CD4-positive, alpha-beta T cell (primary cell): ENCODE results near the gene PHOSPHO1. TPM values are rescaled to one million over a fixed set of nuclear protein-coding genes. Genes with fewer than 3 reads are reported as not detected.
A peak's percentile ranks its signal among the peaks of the same experiment; 100 is the strongest.

Experiments
- ATAC-seq: fragments of 200-7000 bp; cut with Tn5 transposase; one replicate; pipeline ENCODE4 v1.10.0; 2022; ENCODE audit warnings: mild to moderate bottlenecking; ENCODE audit not compliant: poor library complexity
- CTCF ChIA-PET: fragments of 350-600 bp; sonication (Branson Sonifier 250); formaldehyde crosslinking; loops from one replicate; lab custom pipeline; 2021; ENCODE audit warnings: antibody characterized with exemption, inconsistent platforms; lab: Charles Lee
- POLR2A ChIA-PET: fragments of 350-600 bp; sonication (Branson Sonifier 250); formaldehyde crosslinking; loops from one replicate; lab custom pipeline; 2021; ENCODE audit warnings: antibody characterized with exemption, inconsistent platforms; lab: Charles Lee
- DNase-seq, 14 experiments: peaks; one replicate each; pipeline ENCODE4 v3.0.0-alpha.2; 2013 to 2020; ENCODE audit warnings: mixed read lengths in 2 of 14
- H3K27ac ChIP-seq, 2 donors: one replicate each; pipeline versions ENCODE4 v1.5.1 to v1.7.0; 2013; ENCODE audit warnings: low read length in 2 of 2, low read depth in 1 of 2, mild to moderate bottlenecking in 1 of 2
- H3K27me3 ChIP-seq, 2 experiments: 1 replicate in 1 of 2; 2 replicates in 1 of 2; pipeline versions ENCODE4 v1.6.1 to v1.7.0; 2013; ENCODE audit warnings: low read length in 2 of 2, control low read depth in 1 of 2, mild to moderate bottlenecking in 1 of 2, moderate library complexity in 1 of 2; ENCODE audit not compliant: insufficient read depth in 2 of 2, control insufficient read depth in 1 of 2
- H3K36me3 ChIP-seq: one replicate; pipeline ENCODE4 v1.6.1; 2013; ENCODE audit warnings: low read length, control low read depth; ENCODE audit not compliant: insufficient read depth
- H3K4me1 ChIP-seq: one replicate; pipeline ENCODE4 v1.6.1; 2013; ENCODE audit warnings: low read length, control low read depth; ENCODE audit not compliant: insufficient read depth
- H3K4me3 ChIP-seq: one replicate; pipeline ENCODE4 v1.5.1; 2013; ENCODE audit warnings: mild to moderate bottlenecking, low read length, moderate library complexity
- H3K9me3 ChIP-seq, 2 experiments: 1 replicate in 1 of 2; 2 replicates in 1 of 2; pipeline versions ENCODE4 v1.6.1 to v1.7.0; 2013; ENCODE audit warnings: low read length in 2 of 2, mild to moderate bottlenecking in 2 of 2, control low read depth in 1 of 2, moderate library complexity in 1 of 2; ENCODE audit not compliant: control insufficient read depth in 1 of 2, insufficient read depth in 1 of 2
- H3K27ac Mint-ChIP-seq: one replicate; pipeline ENCODE4 v1.8.0; 2020; ENCODE audit warnings: mixed read lengths
- H3K27me3 Mint-ChIP-seq: one replicate; pipeline ENCODE4 v1.8.0; 2021; ENCODE audit warnings: mixed read lengths
- H3K36me3 Mint-ChIP-seq: one replicate; pipeline ENCODE4 v1.8.0; 2021; ENCODE audit warnings: low read depth, mixed read lengths
- H3K4me1 Mint-ChIP-seq: one replicate; pipeline ENCODE4 v1.8.0; 2021; ENCODE audit warnings: low read depth, mixed read lengths
- H3K4me3 Mint-ChIP-seq: one replicate; pipeline ENCODE4 v1.8.0; 2020; ENCODE audit warnings: mild to moderate bottlenecking, mixed read lengths
- H3K9me3 Mint-ChIP-seq: one replicate; pipeline ENCODE4 v1.8.0; 2020; ENCODE audit warnings: mixed read lengths
- CTCF ChIP-seq: fragments of 200-600 bp; IDR thresholded peaks from one replicate; pipeline ENCODE4 v1.8.0; 2022; ENCODE audit warnings: antibody characterized with exemption, mild to moderate bottlenecking
- intact Hi-C, 2 experiments: fragments of 100-400 bp; cut with DNase I in 1 of 2; cut with micrococcal nuclease in 1 of 2; formaldehyde crosslinking; loops; one replicate each; pipeline versions ENCODE4 v1.15.1 to v1.9.0; 2023 to 2025; cut with DNase I, micrococcal nuclease
- total RNA-seq, 174 experiments: library from RNA in 2 of 174; stranded (reverse) in 2 of 174; gene quantifications; one replicate each; pipeline ENCODE4 v1.2.3 and lab custom pipeline; 2021 to 2026

The PHOSPHO1 gene
- total RNA-seq, 2 experiments from 2014 or later = not detected

- Histone ChIP-seq H3K27me3 (no peaks in the 10 kb centered on the region), H3K9me3 (no peaks in the 10 kb centered on the region), H3K36me3 (no peaks in the 10 kb centered on the region), H3K4me1 (peaks cover 23% of the 10 kb centered on the region), H3K4me3 (no peak overlapping the region), H3K27ac (no peak overlapping the region)
- ATAC-seq = no peak
- POLR2A ChIA-PET = interaction anchor here (0.7 kb wide), 1 partner anchor 9 kb away, joined by 3 read pairs; no protein-coding TSS in a partner anchor
- CTCF ChIA-PET = no interaction called here
- Mint-ChIP-seq H3K27me3 (peaks cover 10% of the 10 kb centered on the region), H3K4me3 (no peak overlapping the region), H3K36me3 (peaks cover 16% of the 10 kb centered on the region), H3K9me3 (no peaks in the 10 kb centered on the region), H3K27ac (no peak overlapping the region), H3K4me1 (peaks cover 28% of the 10 kb centered on the region)
- TF ChIP-seq CTCF = no peak
- intact Hi-C loops = loop anchor here in 1 of 2 experiments (10.0 kb wide), 1 partner anchor 209 kb away; no protein-coding TSS in a partner anchor
- DNase-seq = no peak
Measured at GRCh38 chr17:49195751-49196150, 34.8 kb downstream of the PHOSPHO1 start.

DNA sequence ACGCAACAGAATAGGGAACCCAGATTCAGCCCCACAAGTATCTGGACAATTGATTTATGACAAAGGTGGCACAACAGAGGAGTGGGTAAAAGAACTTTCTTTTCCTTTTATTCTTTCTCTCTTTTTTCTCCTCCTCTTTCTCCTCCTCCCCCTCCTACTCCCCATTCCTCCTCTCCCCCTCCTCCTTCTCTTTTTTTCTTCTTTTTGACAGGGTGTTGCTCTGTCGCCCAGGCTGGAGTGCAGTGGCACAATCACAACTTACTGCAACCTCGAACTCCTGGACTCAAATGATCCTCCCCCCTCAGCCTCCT, 36.3 kb downstream of the PHOSPHO1 start:
- ChIA-PET POLR2A (interaction anchor here (0.9 to 4.0 kb wide), 4 partner anchors 16 to 33 kb away, joined by 3 to 64 read pairs (median 40); partner anchors contain the start of genes ABI3 and GNGT2), CTCF (interaction anchor here (4.9 kb wide), 1 partner anchor 14 kb away, joined by 46 read pairs; no protein-coding TSS in a partner anchor)
- ATAC-seq = no peak
- H3K4me1 Mint-ChIP-seq = peaks cover 33% of the 10 kb centered on the region
- no peak for TF ChIP-seq CTCF
- H3K27me3 ChIP-seq = no peaks in the 10 kb centered on the region
- H3K27me3 Mint-ChIP-seq = peaks cover 10% of the 10 kb centered on the region
- no peak for DNase-seq
- H3K27ac ChIP-seq = no peak overlapping the region
- H3K36me3 Mint-ChIP-seq = peaks cover 16% of the 10 kb centered on the region
- peak overlapping the region; percentile 93 for H3K4me3 Mint-ChIP-seq
- peak overlapping the region; percentile 98 for H3K27ac Mint-ChIP-seq
- intact Hi-C loops = loop anchor here (5.0 to 10.0 kb wide), 3 partner anchors 211 to 302 kb away; partner anchors contain the start of gene ATP5MC1 (in 1 of the 2)
- peaks cover 25% of the 10 kb centered on the region for H3K4me1 ChIP-seq
- no peaks in the 10 kb centered on the region for H3K9me3 Mint-ChIP-seq
- H3K9me3 ChIP-seq = no peaks in the 10 kb centered on the region
- no peaks in the 10 kb centered on the region for H3K36me3 ChIP-seq
- H3K4me3 ChIP-seq = no peak overlapping the region

DNA sequence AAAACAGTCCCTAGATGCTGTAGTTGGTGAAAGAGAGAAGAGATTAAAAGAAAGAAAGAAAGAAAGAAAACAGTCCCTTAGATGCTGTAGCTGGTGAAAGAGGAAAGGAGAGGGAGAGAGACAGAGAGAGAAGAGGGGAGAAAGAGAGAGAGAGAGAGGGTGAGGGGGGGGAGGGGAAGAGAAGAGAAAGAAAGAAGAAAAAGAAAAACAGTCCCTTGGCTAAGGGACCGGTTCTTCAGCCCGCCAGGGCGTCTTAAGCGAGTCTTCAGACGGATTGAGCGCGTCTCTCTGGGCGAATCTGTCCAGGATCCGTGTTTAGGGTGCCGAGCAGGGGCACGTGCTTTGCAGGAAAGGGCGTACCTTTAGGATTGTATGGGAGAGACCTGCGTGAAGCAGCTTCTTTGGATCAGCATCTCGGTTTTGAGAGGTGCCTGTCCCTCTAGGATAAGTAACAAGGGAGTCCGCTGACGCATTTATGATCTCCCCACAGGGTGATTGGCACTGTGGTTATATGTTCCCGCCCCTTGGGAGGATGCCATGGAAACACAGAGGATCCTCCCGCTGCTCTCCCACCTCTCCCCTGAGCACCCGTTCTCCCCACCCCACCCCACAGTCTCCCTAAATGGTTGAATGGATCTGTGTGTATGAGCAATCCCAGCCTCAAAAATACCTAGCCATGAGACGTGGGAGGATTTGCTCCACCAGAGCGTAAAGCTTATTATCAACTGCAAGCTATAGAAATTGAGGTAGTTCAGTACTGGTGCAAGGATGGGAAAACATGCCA, 36.9 kb downstream of the PHOSPHO1 start:
- Mint-ChIP-seq H3K36me3 (peaks cover 16% of the 10 kb centered on the region), H3K27ac (peak overlapping the region; percentile 98), H3K27me3 (peaks cover 10% of the 10 kb centered on the region), H3K4me3 (peak overlapping the region; percentile 93), H3K4me1 (peaks cover 33% of the 10 kb centered on the region), H3K9me3 (no peaks in the 10 kb centered on the region)
- peak in 6 of 14 experiments; percentile 4 to 59 (median 36) for DNase-seq
- Histone ChIP-seq H3K36me3 (no peaks in the 10 kb centered on the region), H3K4me1 (peaks cover 25% of the 10 kb centered on the region), H3K27me3 (no peaks in the 10 kb centered on the region), H3K27ac (peak overlapping the region in 1 of 2 donors; percentile 92), H3K4me3 (peak overlapping the region; percentile 81), H3K9me3 (no peaks in the 10 kb centered on the region)
- intact Hi-C loops = loop anchor here (2.0 to 10.0 kb wide), 5 partner anchors 17 to 301 kb away; partner anchors contain the start of genes ABI3 (in 1 of the 2), ATP5MC1 (in 1 of the 2), GNGT2 (in 1 of the 2) and PHOSPHO1 (in 1 of the 2)
- ChIA-PET POLR2A (interaction anchor here (0.9 to 4.2 kb wide), 9 partner anchors 12 to 38 kb away, joined by 3 to 64 read pairs (median 21); partner anchors contain the start of genes ABI3 and GNGT2), CTCF (interaction anchor here (0.6 to 4.9 kb wide), 5 partner anchors 13 to 36 kb away, joined by 3 to 46 read pairs (median 5); no protein-coding TSS in a partner anchor)
- no peak for TF ChIP-seq CTCF
- no peak for ATAC-seq
